Ovary (tissue), 3 donors: ENCODE results near the gene MYRIP.

Source experiments
- CTCF ChIP-seq, 3 donors: fragments of 450-650 bp in 2 of 3; fragments of 200-600 bp in 1 of 3; IDR thresholded peaks; one replicate each; pipeline versions ENCODE4 v1.5.1 to v1.8.0; 2016 to 2022; ENCODE audit warnings: antibody characterized with exemption in 3 of 3, mild to moderate bottlenecking in 1 of 3
- EP300 ChIP-seq: sonication (generic); formaldehyde crosslinking; IDR thresholded peaks from one replicate; pipeline ENCODE4 v1.6.1; 2017; ENCODE audit warnings: antibody characterized with exemption
- POLR2A ChIP-seq: fragments of 450-650 bp; IDR thresholded peaks from one replicate; pipeline ENCODE4 v1.6.1; 2017; ENCODE audit warnings: antibody characterized with exemption, mild to moderate bottlenecking, moderate library complexity
- donor health status: DM: no; HTN: no; CAD: no.

GRCh38 chr3:40019376-40019775, 210.0 kb downstream of the MYRIP start:
- no peak for TF ChIP-seq CTCF (IDR thresholded peaks at IDR 0.05)
- TF ChIP-seq POLR2A: no peak
- no peak for TF ChIP-seq EP300
